Kidney tubule cell (primary cell): ENCODE measurements around the gene MAP4K1.
A peak's percentile ranks its signal among the peaks of the same experiment; 100 is the strongest.

Experiments
- DNase-seq: peaks from one replicate; pipeline ENCODE4 v3.0.0-alpha.2; 2018; ENCODE audit warnings: low spot score

Gene MAP4K1

DNA sequence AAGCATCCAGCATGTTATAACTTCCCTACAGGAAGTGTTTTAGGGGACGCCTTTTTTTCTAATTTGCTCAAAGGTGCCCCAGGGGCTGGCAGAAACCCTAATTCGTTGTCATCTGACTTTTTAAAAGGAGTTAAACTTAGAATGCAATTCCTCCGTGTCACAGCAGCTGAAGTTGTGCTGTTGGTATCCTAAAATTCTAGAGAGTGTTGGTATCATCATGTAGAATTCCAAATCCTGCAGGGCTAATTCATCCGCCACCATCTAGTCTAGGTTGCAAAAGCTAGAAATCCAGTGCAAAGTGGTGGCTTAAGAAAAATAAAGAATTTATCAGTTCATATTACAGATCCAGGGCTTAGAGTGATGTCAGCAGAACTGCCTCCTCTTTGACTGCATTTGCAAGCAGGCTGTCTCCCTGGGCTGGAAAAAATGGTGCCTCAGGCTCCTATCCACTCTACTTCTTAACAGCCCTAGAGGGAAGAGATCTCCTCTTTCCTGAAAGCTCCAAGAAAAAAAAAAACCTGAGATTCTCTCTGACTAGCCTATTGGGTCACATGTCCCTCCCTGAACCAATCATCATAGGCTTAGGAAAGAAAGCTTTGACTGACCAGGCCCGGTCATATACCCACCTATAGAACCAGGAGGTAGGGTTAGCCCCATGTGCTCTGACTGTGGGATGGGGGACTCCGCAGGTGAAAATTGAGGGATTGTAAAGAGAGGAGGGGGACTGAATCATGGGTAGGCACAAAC is 73.0 kb downstream of the MAP4K1 start:
- DNase-seq: no peak

DNA sequence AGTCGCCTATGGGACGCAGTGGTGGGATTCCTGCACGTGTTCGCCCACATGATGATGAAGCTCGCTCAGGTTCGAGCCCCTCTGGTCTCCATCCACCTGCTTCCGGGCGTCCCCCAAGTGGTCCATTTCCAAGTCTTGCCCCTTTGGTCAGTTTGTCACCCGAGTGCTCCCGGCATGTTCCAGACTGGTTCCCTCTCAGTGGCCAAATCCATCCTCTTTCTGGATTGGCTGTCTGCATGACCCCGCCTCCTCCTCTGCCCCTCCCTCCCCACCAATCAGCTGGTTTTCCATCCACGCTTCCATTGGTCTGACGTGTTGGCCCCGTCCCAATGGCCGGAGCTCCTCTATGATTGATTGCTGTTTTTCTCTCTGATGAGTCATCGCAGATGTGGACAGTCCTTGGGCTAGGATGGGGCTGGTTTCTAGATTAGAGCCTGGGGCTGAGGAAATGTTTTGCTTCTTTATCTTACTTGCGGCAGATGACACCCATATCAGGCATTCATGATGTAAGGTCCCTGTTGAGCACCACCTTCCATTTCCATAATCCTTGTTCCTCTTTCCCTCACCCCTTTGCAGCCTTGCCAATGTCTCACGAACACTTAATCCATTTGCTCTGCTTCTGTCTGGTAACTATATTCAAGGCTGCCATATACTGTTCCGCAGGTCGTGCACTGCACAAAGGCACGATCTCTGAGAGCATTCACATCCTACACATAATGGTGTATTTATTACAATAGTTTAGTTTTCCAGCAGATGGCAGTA is 73.8 kb downstream of the MAP4K1 start:
- DNase-seq: peak; percentile 88

DNA sequence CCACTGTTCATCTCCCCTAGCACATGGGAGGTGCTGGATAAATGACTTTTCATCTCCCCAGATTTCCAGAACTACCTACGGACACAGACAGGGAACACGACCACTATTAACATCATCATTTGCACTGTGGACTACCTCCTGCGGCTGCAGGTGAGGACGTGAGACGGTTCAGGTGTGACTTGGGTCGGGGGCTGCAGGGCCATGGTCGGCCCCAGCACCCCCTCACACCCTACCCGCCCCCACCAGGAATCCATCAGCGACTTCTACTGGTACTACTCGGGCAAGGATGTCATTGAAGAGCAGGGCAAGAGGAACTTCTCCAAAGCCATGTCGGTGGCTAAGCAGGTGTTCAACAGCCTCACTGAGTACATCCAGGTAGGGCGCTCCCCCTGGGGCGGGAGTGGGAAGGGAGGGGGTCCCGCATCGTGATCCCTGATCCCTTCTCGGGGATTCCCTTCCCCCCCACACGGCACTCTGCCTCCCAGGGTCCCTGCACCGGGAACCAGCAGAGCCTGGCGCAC is 74.4 kb downstream of the MAP4K1 start:
- no peak for DNase-seq

DNA sequence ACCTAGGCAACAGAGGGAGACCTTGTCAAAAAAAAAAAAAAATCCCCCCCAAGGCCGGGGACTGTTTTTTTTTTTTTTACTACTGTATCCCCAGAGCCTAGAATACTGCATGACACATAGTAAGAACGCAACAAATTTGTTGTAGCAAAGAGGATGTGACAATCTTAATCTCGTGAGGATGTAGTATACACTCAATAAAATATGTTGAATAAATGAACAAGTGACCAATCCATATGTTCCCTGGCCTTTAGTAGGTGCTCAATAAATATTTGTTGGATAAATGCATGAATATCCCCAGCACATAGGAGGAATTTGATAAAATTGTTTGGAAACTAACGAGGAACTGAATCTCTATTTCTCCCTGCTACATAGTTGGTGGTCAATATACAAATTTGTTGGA is 75.7 kb downstream of the MAP4K1 start:
- no peak for DNase-seq

DNA sequence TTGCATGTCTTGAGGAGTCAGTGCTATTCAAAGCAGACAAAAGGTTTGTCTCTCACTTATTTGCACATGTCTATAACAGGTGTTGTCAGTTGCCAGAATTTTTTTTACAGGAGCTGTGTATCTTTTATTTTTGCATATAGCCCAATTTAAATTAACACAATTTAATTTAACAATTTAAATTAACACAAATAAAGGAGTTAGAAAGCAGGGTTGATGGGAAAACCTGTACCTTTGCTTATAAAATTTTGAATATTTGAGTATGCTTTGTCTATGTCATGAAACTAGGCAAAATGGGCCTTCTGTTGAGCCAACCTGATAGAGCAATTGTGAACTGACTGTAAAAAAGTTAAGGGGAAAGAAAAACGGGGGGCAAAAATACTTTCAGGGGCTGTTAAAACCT is 78.0 kb downstream of the MAP4K1 start:
- no peak for DNase-seq

DNA sequence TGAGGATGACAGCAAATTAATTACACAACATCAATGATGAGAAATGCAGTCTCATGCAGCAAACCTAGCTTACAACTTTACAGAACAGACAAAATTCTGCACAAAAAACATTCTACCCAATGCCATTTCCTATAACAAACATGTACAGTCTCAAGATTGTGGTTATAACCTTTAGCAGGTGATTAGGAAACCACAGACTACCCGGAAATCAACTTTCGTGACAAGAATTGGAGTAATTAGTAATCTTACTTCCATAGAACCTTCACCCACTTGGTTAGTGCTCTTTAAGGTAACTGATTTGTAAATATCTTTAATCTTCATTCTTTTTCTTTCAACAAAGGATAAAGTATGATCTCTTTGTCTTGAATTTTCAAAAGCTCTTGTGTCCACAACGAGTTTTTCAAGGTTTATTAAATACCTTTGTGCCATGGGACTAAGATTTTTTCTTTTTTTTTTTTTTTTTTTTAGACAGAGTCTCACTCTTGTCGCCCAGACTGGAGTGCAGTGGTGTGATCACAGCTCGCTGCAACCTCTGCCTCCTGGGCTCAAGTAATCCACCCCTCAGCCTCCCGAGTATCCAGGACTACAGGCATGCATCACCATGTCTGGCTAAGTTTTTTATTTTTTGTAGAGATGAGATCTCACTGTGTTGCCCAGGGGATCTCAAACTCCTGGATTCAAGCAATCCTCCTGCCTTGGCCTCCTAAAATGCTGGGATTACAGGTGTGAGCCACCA is 78.8 kb downstream of the MAP4K1 start:
- DNase-seq: peak; percentile 9

DNA sequence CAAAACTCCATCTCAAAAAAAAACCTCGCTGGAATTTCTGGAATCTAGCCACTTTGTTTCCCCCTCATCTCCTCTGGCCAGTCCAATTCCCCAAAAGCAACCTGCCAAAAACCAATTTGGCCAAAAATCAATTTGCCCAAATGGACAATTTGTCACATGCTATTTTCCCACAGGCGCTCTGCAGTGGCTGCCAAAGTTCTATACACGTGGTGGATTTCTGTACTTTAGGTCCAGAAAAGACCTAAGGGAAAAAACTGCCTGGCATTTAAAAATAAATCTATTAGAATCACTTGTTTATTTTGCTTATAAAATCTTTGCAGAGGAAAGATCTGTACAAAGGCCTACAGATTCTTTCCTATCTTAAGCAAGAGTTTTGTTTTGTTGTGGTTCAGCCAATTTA is 79.4 kb downstream of the MAP4K1 start:
- DNase-seq: no peak
